SK-N-SH treated with all-trans-retinoic acid at 6 μM for 48 hours (cell line): ENCODE measurements around the gene FOXN3.

Experiments
- ATAC-seq: fragments of 200-7000 bp; cut with Tn5 transposase; 3 replicates; pipeline ENCODE4 v1.9.1; 2020; ENCODE audit warnings: mild to moderate bottlenecking, moderate library complexity
- BACH2 ChIP-seq: fragments of 250-450 bp; sonication (Bioruptor Pico); IDR thresholded peaks from 2 replicates; pipeline ENCODE4 v1.9.0; 2021; ENCODE audit warnings: mild to moderate bottlenecking, borderline replicate concordance
- CSDC2 ChIP-seq: fragments of 250-450 bp; sonication (Bioruptor Pico); IDR thresholded peaks from 2 replicates; pipeline ENCODE4 v1.5.0; 2020; ENCODE audit warnings: mild to moderate bottlenecking, moderate library complexity
- ESRRG ChIP-seq: fragments of 250-450 bp; sonication (Bioruptor Pico); IDR thresholded peaks from 2 replicates; pipeline ENCODE4 v1.6.1; 2021; ENCODE audit warnings: mild to moderate bottlenecking
- GLIS3 ChIP-seq: fragments of 250-450 bp; sonication (Bioruptor Pico); IDR thresholded peaks from 2 replicates; pipeline ENCODE4 v1.5.0; 2020; ENCODE audit warnings: mild to moderate bottlenecking, moderate library complexity
- OSR1 ChIP-seq: fragments of 250-450 bp; sonication (Bioruptor Pico); IDR thresholded peaks from 2 replicates; pipeline ENCODE4 v1.8.0; 2022; ENCODE audit warnings: moderate library complexity, mild to moderate bottlenecking, inconsistent platforms
- PPARA ChIP-seq: fragments of 250-450 bp; sonication (Bioruptor Pico); IDR thresholded peaks from 2 replicates; pipeline ENCODE4 v1.5.0; 2020; ENCODE audit warnings: mild to moderate bottlenecking, borderline replicate concordance
- RARB ChIP-seq: fragments of 250-450 bp; sonication (Bioruptor Pico); IDR thresholded peaks from 2 replicates; pipeline ENCODE4 v1.8.0; 2021; ENCODE audit warnings: mild to moderate bottlenecking, moderate library complexity
- TCF4 ChIP-seq: fragments of 250-450 bp; sonication (Bioruptor Pico); IDR thresholded peaks from 2 replicates; pipeline ENCODE4 v1.8.0; 2021; ENCODE audit warnings: mild to moderate bottlenecking, moderate library complexity, borderline replicate concordance
- TOX ChIP-seq: fragments of 250-450 bp; sonication (Bioruptor Pico); IDR thresholded peaks from 2 replicates; pipeline ENCODE4 v1.8.0; 2021; ENCODE audit warnings: mild to moderate bottlenecking, moderate library complexity, borderline replicate concordance
- ZFP30 ChIP-seq: fragments of 450-650 bp; formaldehyde crosslinking; IDR thresholded peaks from 2 replicates; pipeline ENCODE4 v1.5.0; 2022; ENCODE audit warnings: mild to moderate bottlenecking, moderate library complexity
- ZNF565 ChIP-seq: fragments of 450-650 bp; formaldehyde crosslinking; conservative IDR thresholded peaks from 2 replicates; pipeline ENCODE4 v1.5.0; 2020; ENCODE audit warnings: low read depth, mild to moderate bottlenecking, moderate library complexity
- ZNF70 ChIP-seq: fragments of 450-650 bp; formaldehyde crosslinking; IDR thresholded peaks from 2 replicates; pipeline ENCODE4 v1.5.0; 2020; ENCODE audit warnings: mild to moderate bottlenecking, moderate library complexity
- ZNF8 ChIP-seq: fragments of 450-650 bp; formaldehyde crosslinking; IDR thresholded peaks from 2 replicates; pipeline ENCODE4 v1.5.0; 2020; ENCODE audit warnings: mild to moderate bottlenecking, moderate library complexity
- TF ChIP-seq, protein P1 (sequence below): fragments of 250-450 bp; sonication (Bioruptor Pico); IDR thresholded peaks from 2 replicates; pipeline ENCODE4 v1.5.1; 2020; ENCODE audit warnings: low read depth, mild to moderate bottlenecking, moderate library complexity
- TF ChIP-seq, protein P2 (sequence below): fragments of 250-450 bp; sonication (Bioruptor Pico); IDR thresholded peaks from 2 replicates; pipeline ENCODE4 v1.5.0; 2020; ENCODE audit warnings: mild to moderate bottlenecking, moderate library complexity
- TF ChIP-seq, protein P3 (sequence below): fragments of 250-450 bp; sonication (Bioruptor Pico); IDR thresholded peaks from 2 replicates; pipeline ENCODE4 v1.8.0; 2020; ENCODE audit warnings: mild to moderate bottlenecking, moderate library complexity, borderline replicate concordance
- TF ChIP-seq, protein P4 (sequence below): fragments of 250-450 bp; sonication (Bioruptor Pico); IDR thresholded peaks from 2 replicates; pipeline ENCODE4 v1.8.0; 2021; ENCODE audit warnings: low read depth, mild to moderate bottlenecking, moderate library complexity, borderline replicate concordance
- TF ChIP-seq, protein P5 (sequence below): fragments of 250-450 bp; sonication (Bioruptor Pico); IDR thresholded peaks from 2 replicates; pipeline ENCODE4 v1.5.1; 2021; ENCODE audit warnings: mild to moderate bottlenecking, moderate library complexity

FOXN3 gene

DNA sequence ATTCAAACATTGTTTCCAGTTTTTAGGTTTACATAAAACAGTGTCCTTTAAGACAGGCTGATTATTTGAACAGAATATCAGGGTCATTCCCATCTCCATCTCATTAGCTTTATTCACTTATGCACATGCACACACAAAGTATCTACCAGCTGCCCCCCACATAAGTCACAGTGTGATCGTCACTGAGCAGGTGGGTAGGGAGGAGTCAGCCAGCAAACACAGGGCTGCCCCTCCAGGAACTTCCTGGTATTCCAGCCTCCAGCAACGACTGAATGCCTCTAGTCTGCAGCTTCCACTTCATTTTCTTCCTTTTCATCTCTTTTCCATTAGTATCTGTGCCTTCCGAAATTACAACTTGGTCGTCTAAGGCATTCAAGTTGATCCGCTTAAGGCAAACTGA lies 48.8 kb upstream of the FOXN3 start:
- TF ChIP-seq, protein P1, sequence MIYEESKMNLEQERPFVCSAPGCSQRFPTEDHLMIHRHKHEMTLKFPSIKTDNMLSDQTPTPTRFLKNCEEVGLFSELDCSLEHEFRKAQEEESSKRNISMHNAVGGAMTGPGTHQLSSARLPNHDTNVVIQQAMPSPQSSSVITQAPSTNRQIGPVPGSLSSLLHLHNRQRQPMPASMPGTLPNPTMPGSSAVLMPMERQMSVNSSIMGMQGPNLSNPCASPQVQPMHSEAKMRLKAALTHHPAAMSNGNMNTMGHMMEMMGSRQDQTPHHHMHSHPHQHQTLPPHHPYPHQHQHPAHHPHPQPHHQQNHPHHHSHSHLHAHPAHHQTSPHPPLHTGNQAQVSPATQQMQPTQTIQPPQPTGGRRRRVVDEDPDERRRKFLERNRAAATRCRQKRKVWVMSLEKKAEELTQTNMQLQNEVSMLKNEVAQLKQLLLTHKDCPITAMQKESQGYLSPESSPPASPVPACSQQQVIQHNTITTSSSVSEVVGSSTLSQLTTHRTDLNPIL (CRISPR knock-in tag) = no peak
- no peak for ATAC-seq

DNA sequence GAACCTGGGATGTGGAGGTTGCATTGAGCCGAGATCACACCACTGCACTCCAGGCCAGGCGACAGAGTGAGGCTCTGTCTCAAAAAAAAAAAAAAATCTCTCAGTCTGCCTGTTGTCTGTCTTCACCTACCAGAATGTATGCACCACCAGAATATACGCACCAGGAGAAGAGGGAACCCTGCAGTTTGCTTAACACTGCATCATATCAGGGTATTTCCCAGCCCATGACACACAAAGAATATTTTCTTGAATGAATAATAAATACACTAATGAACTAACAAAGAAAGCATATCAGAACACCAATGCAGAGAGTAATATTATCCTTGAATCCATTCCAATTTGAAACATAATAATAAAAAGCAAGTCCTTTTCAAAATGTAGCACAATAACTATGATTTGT lies 44.2 kb upstream of the FOXN3 start:
- TF ChIP-seq, protein P2, sequence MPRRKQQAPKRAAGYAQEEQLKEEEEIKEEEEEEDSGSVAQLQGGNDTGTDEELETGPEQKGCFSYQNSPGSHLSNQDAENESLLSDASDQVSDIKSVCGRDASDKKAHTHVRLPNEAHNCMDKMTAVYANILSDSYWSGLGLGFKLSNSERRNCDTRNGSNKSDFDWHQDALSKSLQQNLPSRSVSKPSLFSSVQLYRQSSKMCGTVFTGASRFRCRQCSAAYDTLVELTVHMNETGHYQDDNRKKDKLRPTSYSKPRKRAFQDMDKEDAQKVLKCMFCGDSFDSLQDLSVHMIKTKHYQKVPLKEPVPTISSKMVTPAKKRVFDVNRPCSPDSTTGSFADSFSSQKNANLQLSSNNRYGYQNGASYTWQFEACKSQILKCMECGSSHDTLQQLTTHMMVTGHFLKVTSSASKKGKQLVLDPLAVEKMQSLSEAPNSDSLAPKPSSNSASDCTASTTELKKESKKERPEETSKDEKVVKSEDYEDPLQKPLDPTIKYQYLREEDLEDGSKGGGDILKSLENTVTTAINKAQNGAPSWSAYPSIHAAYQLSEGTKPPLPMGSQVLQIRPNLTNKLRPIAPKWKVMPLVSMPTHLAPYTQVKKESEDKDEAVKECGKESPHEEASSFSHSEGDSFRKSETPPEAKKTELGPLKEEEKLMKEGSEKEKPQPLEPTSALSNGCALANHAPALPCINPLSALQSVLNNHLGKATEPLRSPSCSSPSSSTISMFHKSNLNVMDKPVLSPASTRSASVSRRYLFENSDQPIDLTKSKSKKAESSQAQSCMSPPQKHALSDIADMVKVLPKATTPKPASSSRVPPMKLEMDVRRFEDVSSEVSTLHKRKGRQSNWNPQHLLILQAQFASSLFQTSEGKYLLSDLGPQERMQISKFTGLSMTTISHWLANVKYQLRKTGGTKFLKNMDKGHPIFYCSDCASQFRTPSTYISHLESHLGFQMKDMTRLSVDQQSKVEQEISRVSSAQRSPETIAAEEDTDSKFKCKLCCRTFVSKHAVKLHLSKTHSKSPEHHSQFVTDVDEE (CRISPR knock-in tag) = no peak
- TF ChIP-seq ZNF70 (CRISPR knock-in tag) = no peak
- no peak for TF ChIP-seq ESRRG (CRISPR knock-in tag)
- TF ChIP-seq RARB (CRISPR knock-in tag) = no peak
- TF ChIP-seq ZNF565 (CRISPR knock-in tag) = no peak
- TF ChIP-seq, protein P3, sequence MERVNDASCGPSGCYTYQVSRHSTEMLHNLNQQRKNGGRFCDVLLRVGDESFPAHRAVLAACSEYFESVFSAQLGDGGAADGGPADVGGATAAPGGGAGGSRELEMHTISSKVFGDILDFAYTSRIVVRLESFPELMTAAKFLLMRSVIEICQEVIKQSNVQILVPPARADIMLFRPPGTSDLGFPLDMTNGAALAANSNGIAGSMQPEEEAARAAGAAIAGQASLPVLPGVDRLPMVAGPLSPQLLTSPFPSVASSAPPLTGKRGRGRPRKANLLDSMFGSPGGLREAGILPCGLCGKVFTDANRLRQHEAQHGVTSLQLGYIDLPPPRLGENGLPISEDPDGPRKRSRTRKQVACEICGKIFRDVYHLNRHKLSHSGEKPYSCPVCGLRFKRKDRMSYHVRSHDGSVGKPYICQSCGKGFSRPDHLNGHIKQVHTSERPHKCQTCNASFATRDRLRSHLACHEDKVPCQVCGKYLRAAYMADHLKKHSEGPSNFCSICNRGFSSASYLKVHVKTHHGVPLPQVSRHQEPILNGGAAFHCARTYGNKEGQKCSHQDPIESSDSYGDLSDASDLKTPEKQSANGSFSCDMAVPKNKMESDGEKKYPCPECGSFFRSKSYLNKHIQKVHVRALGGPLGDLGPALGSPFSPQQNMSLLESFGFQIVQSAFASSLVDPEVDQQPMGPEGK (CRISPR knock-in tag) = no peak
- TF ChIP-seq GLIS3 (CRISPR knock-in tag) = no peak
- no peak for TF ChIP-seq OSR1
- no peak for TF ChIP-seq TOX (CRISPR knock-in tag)
- TF ChIP-seq ZFP30 (CRISPR knock-in tag) = no peak
- no peak for TF ChIP-seq CSDC2
- TF ChIP-seq, protein P4, sequence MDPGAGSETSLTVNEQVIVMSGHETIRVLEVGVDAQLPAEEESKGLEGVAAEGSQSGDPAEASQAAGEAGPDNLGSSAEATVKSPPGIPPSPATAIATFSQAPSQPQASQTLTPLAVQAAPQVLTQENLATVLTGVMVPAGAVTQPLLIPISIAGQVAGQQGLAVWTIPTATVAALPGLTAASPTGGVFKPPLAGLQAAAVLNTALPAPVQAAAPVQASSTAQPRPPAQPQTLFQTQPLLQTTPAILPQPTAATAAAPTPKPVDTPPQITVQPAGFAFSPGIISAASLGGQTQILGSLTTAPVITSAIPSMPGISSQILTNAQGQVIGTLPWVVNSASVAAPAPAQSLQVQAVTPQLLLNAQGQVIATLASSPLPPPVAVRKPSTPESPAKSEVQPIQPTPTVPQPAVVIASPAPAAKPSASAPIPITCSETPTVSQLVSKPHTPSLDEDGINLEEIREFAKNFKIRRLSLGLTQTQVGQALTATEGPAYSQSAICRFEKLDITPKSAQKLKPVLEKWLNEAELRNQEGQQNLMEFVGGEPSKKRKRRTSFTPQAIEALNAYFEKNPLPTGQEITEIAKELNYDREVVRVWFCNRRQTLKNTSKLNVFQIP (CRISPR knock-in tag) = no peak
- TF ChIP-seq, protein P1 (CRISPR knock-in tag) = no peak
- no peak for TF ChIP-seq TCF4 (CRISPR knock-in tag)
- no peak for ATAC-seq

DNA sequence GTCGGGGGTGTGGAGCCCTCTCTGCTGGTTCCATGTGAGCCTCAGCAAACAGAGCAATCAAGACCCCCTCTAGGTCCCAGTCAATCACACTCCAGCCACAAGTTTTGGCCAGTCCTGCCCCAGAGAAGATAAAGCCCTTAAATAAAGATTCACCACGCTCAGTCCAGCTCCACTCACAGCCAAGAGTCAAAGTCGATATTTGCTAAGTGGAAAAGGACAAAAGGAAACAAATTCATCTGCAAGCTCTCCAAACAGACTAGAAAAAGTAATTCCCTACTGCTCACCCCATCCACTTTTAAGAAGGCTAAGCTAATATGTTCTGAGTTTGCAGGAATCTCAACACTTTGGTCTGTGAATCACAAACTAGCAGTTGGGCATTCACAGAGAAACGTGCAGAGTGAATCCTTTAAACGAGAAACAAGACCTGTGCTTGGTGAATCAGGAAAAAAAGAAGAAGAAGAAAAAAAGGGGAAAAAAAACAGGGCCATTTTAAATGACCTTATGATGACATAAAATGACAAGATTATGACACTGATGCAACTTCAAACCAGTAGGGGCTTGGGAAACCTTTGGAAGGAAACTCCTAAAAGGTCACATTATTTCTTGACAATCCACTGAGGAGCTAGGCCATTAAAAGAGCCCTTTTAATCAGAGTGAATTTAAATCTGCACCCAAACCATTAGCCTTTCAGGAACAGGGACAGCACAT lies 41.8 kb upstream of the FOXN3 start:
- no peak for ATAC-seq
- TF ChIP-seq, protein P2 (CRISPR knock-in tag) = no peak
- no peak for TF ChIP-seq ZNF70 (CRISPR knock-in tag)
- TF ChIP-seq, protein P5, sequence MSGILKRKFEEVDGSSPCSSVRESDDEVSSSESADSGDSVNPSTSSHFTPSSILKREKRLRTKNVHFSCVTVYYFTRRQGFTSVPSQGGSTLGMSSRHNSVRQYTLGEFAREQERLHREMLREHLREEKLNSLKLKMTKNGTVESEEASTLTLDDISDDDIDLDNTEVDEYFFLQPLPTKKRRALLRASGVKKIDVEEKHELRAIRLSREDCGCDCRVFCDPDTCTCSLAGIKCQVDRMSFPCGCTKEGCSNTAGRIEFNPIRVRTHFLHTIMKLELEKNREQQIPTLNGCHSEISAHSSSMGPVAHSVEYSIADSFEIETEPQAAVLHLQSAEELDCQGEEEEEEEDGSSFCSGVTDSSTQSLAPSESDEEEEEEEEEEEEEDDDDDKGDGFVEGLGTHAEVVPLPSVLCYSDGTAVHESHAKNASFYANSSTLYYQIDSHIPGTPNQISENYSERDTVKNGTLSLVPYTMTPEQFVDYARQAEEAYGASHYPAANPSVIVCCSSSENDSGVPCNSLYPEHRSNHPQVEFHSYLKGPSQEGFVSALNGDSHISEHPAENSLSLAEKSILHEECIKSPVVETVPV (CRISPR knock-in tag) = no peak
- TF ChIP-seq, protein P1 (CRISPR knock-in tag) = no peak
- no peak for TF ChIP-seq BACH2
- no peak for TF ChIP-seq ESRRG (CRISPR knock-in tag)
- no peak for TF ChIP-seq TCF4 (CRISPR knock-in tag)
- TF ChIP-seq RARB (CRISPR knock-in tag) = no peak
- TF ChIP-seq, protein P4 (CRISPR knock-in tag) = no peak
- TF ChIP-seq TOX (CRISPR knock-in tag) = no peak
- no peak for TF ChIP-seq OSR1
- TF ChIP-seq ZNF8 (CRISPR knock-in tag) = no peak
- TF ChIP-seq CSDC2 = no peak
- TF ChIP-seq PPARA (CRISPR knock-in tag) = no peak
- TF ChIP-seq ZFP30 (CRISPR knock-in tag) = no peak
